Activated CD8-positive, alpha-beta T cell treated with anti-CD3 and anti-CD28 coated beads for 36 hours (primary cell): ENCODE results near the gene PCDHB9. TPM values are rescaled to one million over a fixed set of nuclear protein-coding genes. Genes with fewer than 3 reads are reported as not detected.
"Not testable (repeated sequence)": the region's sequence is repeated elsewhere in the genome, so short reads cannot be mapped to it uniquely, and the experiment has no call there.

Experiments
- ATAC-seq: fragments of 200-7000 bp; cut with Tn5 transposase; one replicate; pipeline ENCODE4 v1.10.0; 2021; ENCODE audit warnings: mild to moderate bottlenecking, moderate library complexity
- CTCF ChIA-PET: fragments of 350-600 bp; sonication (Branson Sonifier 250); formaldehyde crosslinking; loops from one replicate; lab custom pipeline; 2021; ENCODE audit warnings: antibody characterized with exemption; lab: Charles Lee
- POLR2A ChIA-PET: fragments of 350-600 bp; sonication (Branson Sonifier 250); formaldehyde crosslinking; loops from one replicate; lab custom pipeline; 2021; ENCODE audit warnings: antibody characterized with exemption; lab: Charles Lee
- DNase-seq: peaks from one replicate; pipeline ENCODE4 v3.0.0-alpha.2; 2020
- H3K27ac Mint-ChIP-seq: one replicate; pipeline ENCODE4 v1.8.0; 2021; ENCODE audit warnings: mild to moderate bottlenecking, mixed read lengths
- H3K27me3 Mint-ChIP-seq: one replicate; pipeline ENCODE4 v1.8.0; 2021; ENCODE audit warnings: mixed read lengths
- H3K36me3 Mint-ChIP-seq: one replicate; pipeline ENCODE4 v1.8.0; 2021; ENCODE audit warnings: low read depth, mixed read lengths
- H3K4me1 Mint-ChIP-seq: one replicate; pipeline ENCODE4 v1.8.0; 2021; ENCODE audit warnings: low read depth, mixed read lengths
- H3K4me3 Mint-ChIP-seq: one replicate; pipeline ENCODE4 v1.8.0; 2021; ENCODE audit warnings: mild to moderate bottlenecking, moderate library complexity, mixed read lengths
- H3K9me3 Mint-ChIP-seq: one replicate; pipeline ENCODE4 v1.8.0; 2021; ENCODE audit warnings: mixed read lengths
- intact Hi-C: fragments of 100-400 bp; cut with micrococcal nuclease; formaldehyde crosslinking; loops from one replicate; pipeline ENCODE4 v1.10.0; 2022
- total RNA-seq, 2 experiments: library from RNA; stranded (reverse); gene quantifications; one replicate each; pipeline ENCODE4 v1.2.3, GENCODE V29; 2021
- TF ChIP-seq, protein P1 (sequence below): fragments of 200-600 bp; IDR thresholded peaks from one replicate; pipeline ENCODE4 v1.8.0; 2022; ENCODE audit warnings: antibody characterized with exemption, mild to moderate bottlenecking

Gene PCDHB9
- total RNA-seq, 2 experiments from 2014 or later: not detected

DNA sequence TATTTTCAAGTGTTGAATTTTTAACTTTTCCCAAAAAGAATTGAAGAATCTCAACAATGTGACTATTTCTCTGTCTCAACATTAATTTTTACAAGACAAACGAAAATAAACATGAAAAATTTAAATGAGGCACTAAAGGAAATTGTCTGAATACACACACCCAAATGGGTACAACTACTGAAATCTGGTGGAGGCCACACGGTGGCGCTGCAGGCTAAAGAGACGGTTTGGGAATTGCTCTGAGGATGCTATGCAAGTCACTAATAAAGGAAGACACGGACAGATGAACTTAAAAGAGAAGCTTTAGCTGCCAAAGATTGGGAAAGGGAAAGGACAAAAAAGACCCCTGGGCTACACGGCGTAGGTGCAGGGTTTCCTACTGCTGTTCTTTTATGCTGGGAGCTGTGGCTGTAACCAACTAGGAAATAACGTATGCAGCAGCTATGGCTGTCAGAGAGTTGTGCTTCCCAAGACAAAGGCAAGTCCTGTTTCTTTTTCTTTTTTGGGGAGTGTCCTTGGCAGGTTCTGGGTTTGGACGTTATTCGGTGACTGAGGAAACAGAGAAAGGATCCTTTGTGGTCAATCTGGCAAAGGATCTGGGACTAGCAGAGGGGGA lies 5.3 kb downstream of the PCDHB9 start, which contains the start of gene PCDHB10:
Gene PCDHB10 (plus strand): TSS at position 244 of the 616 bp plus-strand sequence. CDS start 200 bp downstream, at position 444.
- ChIA-PET CTCF (interaction anchor here (0.9 to 2.1 kb wide), 8 partner anchors 10 to 366 kb away, joined by 3 to 8 read pairs (median 4); partner anchors contain the start of gene PCDHB16), POLR2A (no interaction called here)
- no peak within 1 kb of the TSS for H3K27ac Mint-ChIP-seq
- H3K27me3 Mint-ChIP-seq: peaks cover 29% of the 10 kb centered on the region
- H3K9me3 Mint-ChIP-seq: peaks cover 23% of the 10 kb centered on the region
- intact Hi-C loops: no loop called here
- no peak within 1 kb of the TSS for H3K4me3 Mint-ChIP-seq
- TF ChIP-seq, protein P1, sequence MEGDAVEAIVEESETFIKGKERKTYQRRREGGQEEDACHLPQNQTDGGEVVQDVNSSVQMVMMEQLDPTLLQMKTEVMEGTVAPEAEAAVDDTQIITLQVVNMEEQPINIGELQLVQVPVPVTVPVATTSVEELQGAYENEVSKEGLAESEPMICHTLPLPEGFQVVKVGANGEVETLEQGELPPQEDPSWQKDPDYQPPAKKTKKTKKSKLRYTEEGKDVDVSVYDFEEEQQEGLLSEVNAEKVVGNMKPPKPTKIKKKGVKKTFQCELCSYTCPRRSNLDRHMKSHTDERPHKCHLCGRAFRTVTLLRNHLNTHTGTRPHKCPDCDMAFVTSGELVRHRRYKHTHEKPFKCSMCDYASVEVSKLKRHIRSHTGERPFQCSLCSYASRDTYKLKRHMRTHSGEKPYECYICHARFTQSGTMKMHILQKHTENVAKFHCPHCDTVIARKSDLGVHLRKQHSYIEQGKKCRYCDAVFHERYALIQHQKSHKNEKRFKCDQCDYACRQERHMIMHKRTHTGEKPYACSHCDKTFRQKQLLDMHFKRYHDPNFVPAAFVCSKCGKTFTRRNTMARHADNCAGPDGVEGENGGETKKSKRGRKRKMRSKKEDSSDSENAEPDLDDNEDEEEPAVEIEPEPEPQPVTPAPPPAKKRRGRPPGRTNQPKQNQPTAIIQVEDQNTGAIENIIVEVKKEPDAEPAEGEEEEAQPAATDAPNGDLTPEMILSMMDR: peak; percentile 60
- H3K36me3 Mint-ChIP-seq: peaks cover 6% of the 10 kb centered on the region
- peaks cover under 1% of the 10 kb centered on the region for H3K4me1 Mint-ChIP-seq
- DNase-seq: peak; percentile 63
- ATAC-seq: no peak

DNA sequence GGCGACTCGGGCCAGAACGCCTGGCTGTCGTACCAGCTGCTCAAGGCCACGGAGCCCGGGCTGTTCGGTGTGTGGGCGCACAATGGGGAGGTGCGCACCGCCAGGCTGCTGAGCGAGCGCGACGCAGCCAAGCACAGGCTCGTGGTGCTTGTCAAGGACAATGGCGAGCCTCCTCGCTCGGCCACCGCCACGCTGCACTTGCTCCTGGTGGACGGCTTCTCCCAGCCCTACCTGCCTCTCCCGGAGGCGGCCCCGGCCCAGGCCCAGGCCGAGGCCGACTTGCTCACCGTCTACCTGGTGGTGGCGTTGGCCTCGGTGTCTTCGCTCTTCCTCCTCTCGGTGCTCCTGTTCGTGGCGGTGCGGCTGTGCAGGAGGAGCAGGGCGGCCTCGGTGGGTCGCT lies 7.4 kb downstream of the PCDHB9 start:
- Mint-ChIP-seq H3K27me3 (peaks cover 21% of the 10 kb centered on the region), H3K9me3 (peaks cover 25% of the 10 kb centered on the region)
- H3K27ac Mint-ChIP-seq, H3K4me3 Mint-ChIP-seq, intact Hi-C loops, H3K36me3 Mint-ChIP-seq, ATAC-seq, H3K4me1 Mint-ChIP-seq, CTCF ChIA-PET, DNase-seq, POLR2A ChIA-PET: not testable (repeated sequence)

DNA sequence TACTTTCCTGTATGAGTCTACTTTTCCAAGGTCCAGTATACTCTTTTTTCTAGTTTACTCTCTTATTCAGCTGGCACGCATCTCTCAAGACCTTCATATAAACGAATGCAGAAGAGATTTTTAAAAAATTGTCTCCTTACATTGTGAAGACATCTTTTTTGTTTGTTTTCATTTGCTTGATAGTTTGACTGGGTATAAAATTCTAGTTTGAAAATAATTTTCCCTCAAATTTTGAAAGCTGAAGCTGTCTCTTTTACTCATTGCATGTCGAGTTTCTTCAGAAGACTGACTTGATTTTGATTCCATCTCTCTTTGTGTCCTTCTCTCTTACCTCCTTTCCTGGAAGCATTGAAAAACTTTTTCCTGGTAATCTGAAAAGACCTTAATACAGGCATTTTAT lies 9.4 kb downstream of the PCDHB9 start:
- peaks cover 32% of the 10 kb centered on the region for H3K9me3 Mint-ChIP-seq
- CTCF ChIA-PET: interaction anchor here (1.0 to 2.7 kb wide), 3 partner anchors 9 to 46 kb away, joined by 4 to 12 read pairs (median 6); partner anchors contain the start of genes PCDHB6 and PCDHB9
- POLR2A ChIA-PET: no interaction called here

DNA sequence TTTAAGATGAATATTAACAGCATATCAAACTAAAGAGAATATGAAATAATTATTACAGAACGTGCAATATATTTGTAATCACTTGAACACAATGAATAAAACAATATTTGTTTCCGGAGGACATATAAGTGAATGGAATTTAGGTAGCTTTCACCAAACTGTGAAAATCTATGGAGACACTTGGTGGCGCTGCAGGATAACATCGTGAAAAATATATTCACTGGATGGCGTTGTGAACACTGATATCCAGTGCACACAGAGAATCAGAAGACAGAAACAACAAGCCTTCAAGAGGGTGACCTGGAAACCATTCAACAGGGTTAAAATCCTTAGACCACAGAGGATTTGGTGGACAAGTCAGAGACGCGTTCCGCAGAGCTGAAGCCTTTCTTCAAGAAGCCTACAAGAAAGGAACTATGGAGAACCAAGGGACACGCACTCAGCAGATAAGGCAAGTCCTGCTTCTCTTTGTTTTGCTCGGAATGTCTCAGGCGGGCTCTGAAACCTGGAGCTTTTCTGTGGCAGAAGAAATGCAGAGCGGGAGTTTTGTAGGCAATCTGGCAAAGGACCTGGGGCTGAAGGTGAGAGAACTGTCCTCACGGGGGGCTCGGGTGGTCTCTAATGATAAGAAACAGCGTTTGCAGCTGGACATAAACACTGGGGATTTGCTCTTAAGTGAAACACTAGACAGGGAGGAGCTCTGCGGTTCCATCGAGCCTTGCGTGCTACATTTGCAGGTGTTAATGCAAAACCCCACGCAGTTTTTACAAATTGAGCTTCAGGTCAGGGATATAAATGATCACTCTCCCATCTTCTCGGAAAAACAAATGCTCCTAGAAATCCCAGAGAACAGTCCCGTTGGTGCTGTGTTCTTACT lies 12.6 kb downstream of the PCDHB9 start, which contains the start of gene PCDHB11:
Gene PCDHB11 (plus strand): TSS at position 269 of the 877 bp plus-strand sequence. CDS start 148 bp downstream, at position 417.
- Mint-ChIP-seq H3K4me3 (no peak within 1 kb of the TSS), H3K9me3 (peaks cover 28% of the 10 kb centered on the region), H3K4me1 (no peaks in the 10 kb centered on the region), H3K36me3 (no peaks in the 10 kb centered on the region), H3K27ac (no peak within 1 kb of the TSS), H3K27me3 (peaks cover 16% of the 10 kb centered on the region)
- DNase-seq (peak; percentile 13), ATAC-seq (no peak)
- intact Hi-C loops: no loop called here
- TF ChIP-seq, protein P1: no peak
- POLR2A ChIA-PET: no interaction called here
- CTCF ChIA-PET: interaction anchor here (0.7 to 2.2 kb wide), 11 partner anchors 9 to 358 kb away, joined by 3 to 10 read pairs (median 3); partner anchors contain the start of genes PCDHB14, PCDHB9 and TAF7

More for the DNA sequence above, 9.4 kb downstream of the PCDHB9 start:
- no peak for ATAC-seq
- Mint-ChIP-seq H3K4me1 (no peaks in the 10 kb centered on the region), H3K4me3 (no peak overlapping the region), H3K27me3 (peaks cover 32% of the 10 kb centered on the region), H3K27ac (no peak overlapping the region), H3K36me3 (peaks cover 3% of the 10 kb centered on the region)
- TF ChIP-seq, protein P1: no peak
- intact Hi-C loops: no loop called here
- no peak for DNase-seq

DNA sequence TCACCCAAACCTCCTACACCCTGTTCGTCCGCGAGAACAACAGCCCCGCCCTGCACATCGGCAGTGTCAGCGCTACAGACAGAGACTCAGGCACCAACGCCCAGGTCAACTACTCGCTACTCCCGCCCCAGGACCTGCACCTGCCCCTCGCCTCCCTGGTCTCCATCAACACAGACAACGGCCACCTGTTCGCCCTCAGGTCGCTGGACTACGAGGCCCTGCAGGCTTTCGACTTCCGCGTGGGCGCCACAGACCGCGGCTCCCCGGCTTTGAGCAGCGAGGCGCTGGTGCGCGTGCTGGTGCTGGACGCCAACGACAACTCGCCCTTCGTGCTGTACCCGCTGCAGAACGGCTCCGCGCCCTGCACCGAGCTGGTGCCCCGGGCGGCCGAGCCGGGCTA lies 14.2 kb downstream of the PCDHB9 start:
- H3K9me3 Mint-ChIP-seq: peaks cover 25% of the 10 kb centered on the region
- H3K4me3 Mint-ChIP-seq, CTCF ChIA-PET, ATAC-seq, POLR2A ChIA-PET, DNase-seq, H3K4me1 Mint-ChIP-seq, H3K36me3 Mint-ChIP-seq, intact Hi-C loops, H3K27ac Mint-ChIP-seq: not testable (repeated sequence)
- H3K27me3 Mint-ChIP-seq: peaks cover 16% of the 10 kb centered on the region

DNA sequence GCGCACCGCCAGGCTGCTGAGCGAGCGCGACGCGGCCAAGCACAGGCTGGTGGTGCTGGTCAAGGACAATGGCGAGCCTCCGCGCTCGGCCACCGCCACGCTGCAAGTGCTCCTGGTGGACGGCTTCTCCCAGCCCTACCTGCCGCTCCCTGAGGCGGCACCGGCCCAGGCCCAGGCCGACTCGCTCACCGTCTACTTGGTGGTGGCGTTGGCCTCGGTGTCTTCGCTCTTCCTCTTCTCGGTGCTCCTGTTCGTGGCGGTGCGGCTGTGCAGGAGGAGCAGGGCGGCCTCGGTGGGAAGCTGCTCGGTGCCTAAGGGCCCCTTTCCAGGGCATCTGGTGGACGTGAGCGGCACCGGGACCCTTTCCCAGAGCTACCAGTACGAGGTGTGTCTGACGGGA lies 14.7 kb downstream of the PCDHB9 start:
- H3K4me1 Mint-ChIP-seq, H3K27ac Mint-ChIP-seq, intact Hi-C loops, POLR2A ChIA-PET, DNase-seq, H3K4me3 Mint-ChIP-seq, H3K36me3 Mint-ChIP-seq, ATAC-seq, CTCF ChIA-PET: not testable (repeated sequence)
- peaks cover 19% of the 10 kb centered on the region for H3K27me3 Mint-ChIP-seq
- peaks cover 21% of the 10 kb centered on the region for H3K9me3 Mint-ChIP-seq
